Measurements from ENCODE around the gene MYEOV.
A peak's percentile ranks its signal among the peaks of the same experiment; 100 is the strongest.

Gene MYEOV

DNA sequence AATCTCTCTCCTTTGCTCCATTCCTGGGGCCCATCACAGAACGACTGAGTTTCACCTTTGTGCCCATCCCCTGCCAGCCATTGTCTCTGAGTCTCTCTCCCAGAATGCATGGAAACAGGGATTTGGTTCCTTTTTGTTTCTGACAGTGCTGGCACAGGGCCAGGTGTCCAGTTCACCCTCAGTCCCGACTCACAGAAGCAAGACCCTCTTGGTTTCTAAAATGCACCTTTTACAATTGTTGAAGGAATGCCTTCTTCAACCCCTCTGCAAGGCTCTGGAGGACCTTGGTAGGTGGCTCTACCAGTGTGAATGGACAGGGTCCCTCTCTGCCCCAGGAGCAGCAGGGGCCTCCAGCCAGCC, 5.1 kb upstream of the MYEOV start:
- TF ChIP-seq, protein P1, sequence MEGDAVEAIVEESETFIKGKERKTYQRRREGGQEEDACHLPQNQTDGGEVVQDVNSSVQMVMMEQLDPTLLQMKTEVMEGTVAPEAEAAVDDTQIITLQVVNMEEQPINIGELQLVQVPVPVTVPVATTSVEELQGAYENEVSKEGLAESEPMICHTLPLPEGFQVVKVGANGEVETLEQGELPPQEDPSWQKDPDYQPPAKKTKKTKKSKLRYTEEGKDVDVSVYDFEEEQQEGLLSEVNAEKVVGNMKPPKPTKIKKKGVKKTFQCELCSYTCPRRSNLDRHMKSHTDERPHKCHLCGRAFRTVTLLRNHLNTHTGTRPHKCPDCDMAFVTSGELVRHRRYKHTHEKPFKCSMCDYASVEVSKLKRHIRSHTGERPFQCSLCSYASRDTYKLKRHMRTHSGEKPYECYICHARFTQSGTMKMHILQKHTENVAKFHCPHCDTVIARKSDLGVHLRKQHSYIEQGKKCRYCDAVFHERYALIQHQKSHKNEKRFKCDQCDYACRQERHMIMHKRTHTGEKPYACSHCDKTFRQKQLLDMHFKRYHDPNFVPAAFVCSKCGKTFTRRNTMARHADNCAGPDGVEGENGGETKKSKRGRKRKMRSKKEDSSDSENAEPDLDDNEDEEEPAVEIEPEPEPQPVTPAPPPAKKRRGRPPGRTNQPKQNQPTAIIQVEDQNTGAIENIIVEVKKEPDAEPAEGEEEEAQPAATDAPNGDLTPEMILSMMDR (conservative IDR thresholded peaks at IDR 0.05; ENCODE audit: control insufficient read depth, insufficient read depth, low read depth, low read length): no peak
- DNase-seq (ENCODE audit: low read depth): no peak
- no peak overlapping the region for H3K4me3 ChIP-seq (ENCODE audit: control insufficient read depth, low read depth, low read length)

GRCh38 chr11:69290806-69291205, 3.1 kb upstream of the MYEOV start:
- TF ChIP-seq, protein P1 (conservative IDR thresholded peaks at IDR 0.05; ENCODE audit: control insufficient read depth, insufficient read depth, low read depth, low read length): no peak
- no peak overlapping the region for H3K4me3 ChIP-seq (ENCODE audit: control insufficient read depth, low read depth, low read length)

GRCh38 chr11:69291459-69292110, 2.4 kb upstream of the MYEOV start:
- TF ChIP-seq, protein P1 (conservative IDR thresholded peaks at IDR 0.05; ENCODE audit: control insufficient read depth, insufficient read depth, low read depth, low read length): no peak
- no peak for DNase-seq (ENCODE audit: low read depth)
- no peak overlapping the region for H3K4me3 ChIP-seq (ENCODE audit: control insufficient read depth, low read depth, low read length)

More at GRCh38 chr11:69290806-69291205, 3.1 kb upstream of the MYEOV start:
- no peak for DNase-seq (ENCODE audit: low read depth)

DNA sequence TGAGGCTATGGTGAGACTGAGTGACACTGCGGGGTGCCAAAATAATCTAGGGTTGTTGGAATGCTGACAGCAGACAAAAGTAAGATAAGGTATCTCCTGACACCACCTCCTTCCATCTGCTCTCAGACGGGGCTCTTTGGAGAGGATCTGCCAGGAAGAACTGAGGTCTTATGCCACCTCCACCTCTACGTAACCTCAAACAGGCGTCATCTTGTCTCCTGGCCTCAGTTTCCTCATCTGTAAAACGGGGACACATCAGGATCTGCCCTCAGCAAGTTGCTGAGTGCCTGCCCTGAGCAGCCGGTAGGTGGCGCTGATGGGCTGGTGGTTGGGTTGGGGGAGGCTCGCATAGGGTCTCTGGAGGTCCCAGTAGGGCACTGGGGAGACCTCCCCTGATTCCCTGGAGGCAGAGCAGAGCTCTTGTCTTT, 1.7 kb upstream of the MYEOV start:
- DNase-seq (ENCODE audit: low read depth): peak; percentile 33
- TF ChIP-seq, protein P1 (conservative IDR thresholded peaks at IDR 0.05; ENCODE audit: control insufficient read depth, insufficient read depth, low read depth, low read length): peak; percentile 93
- no peak overlapping the region for H3K4me3 ChIP-seq (ENCODE audit: control insufficient read depth, low read depth, low read length)

GRCh38 chr11:69293087-69293486, 868 bp upstream of the MYEOV start:
- TF ChIP-seq, protein P1 (conservative IDR thresholded peaks at IDR 0.05; ENCODE audit: control insufficient read depth, insufficient read depth, low read depth, low read length): peak; percentile 0

DNA sequence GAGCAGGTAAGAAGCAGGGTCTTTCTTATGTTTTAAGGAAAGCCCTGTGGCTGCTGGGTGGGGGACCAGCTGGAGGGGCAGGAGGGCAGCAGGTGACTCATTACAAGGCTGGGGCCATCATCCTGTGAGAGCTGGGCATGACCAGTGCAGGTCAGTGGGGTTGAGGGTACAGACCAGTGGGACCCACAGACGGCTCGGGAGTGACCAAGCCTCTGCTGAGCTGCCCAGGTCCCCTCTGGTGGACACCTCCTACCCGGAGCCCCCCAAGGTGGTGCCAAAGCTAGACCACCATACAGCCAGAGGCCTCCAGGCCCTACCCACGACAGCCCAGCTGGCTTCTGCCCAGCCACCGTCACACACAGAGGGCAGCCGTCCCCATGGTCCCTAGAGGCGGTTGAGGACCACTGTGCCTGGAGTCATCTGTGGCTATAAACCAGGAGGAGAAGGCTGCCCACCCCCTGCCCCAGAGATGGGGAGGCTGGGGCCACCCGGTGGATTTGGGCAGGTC, 670 bp downstream of the MYEOV start:
- TF ChIP-seq, protein P1 (conservative IDR thresholded peaks at IDR 0.05; ENCODE audit: control insufficient read depth, insufficient read depth, low read depth, low read length): no peak
- no peak overlapping the region for H3K4me3 ChIP-seq (ENCODE audit: control insufficient read depth, low read depth, low read length)
- no peak for DNase-seq (ENCODE audit: low read depth)

More at GRCh38 chr11:69293087-69293486, 868 bp upstream of the MYEOV start:
- no peak overlapping the region for H3K4me3 ChIP-seq (ENCODE audit: control insufficient read depth, low read depth, low read length)
- peak; percentile 20 for DNase-seq (ENCODE audit: low read depth)

Data from fibroblast of mammary gland (primary cell).